HCT116 (cell line): ENCODE data around the gene ATP8B3. TPM values are rescaled to one million over a fixed set of nuclear protein-coding genes. Genes with fewer than 3 reads are reported as not detected.

Source experiments
- ATAC-seq: fragments of 200-7000 bp; cut with Tn5 transposase; 2 replicates; pipeline ENCODE4 v1.9.1; 2020; ENCODE audit warnings: mild to moderate bottlenecking, moderate library complexity
- BruUV-seq: library from RNA; stranded (reverse); fragments of 400-500 nt; replicated peaks from 2 replicates; lab custom pipeline; 2021; lab: Mats Ljungman, UMichigan
- CTCF ChIA-PET: fragments of 300-600 bp; sonication (Branson Sonifier 250); formaldehyde crosslinking; loops from one replicate; lab custom pipeline; 2021; ENCODE audit warnings: antibody characterized with exemption; lab: Charles Lee
- POLR2A ChIA-PET: fragments of 300-600, 350-600 bp; sonication (Branson Sonifier 250); formaldehyde crosslinking; loops from one replicate; lab custom pipeline; 2021; ENCODE audit warnings: antibody characterized with exemption; lab: Charles Lee
- RAD21 ChIA-PET, 2 experiments: fragments of 300-600 bp; sonication (Branson Sonifier 250); formaldehyde crosslinking; loops; one replicate each; lab custom pipeline; 2023; ENCODE audit warnings: low total read pairs in 2 of 2; ENCODE audit not compliant: uncharacterized antibody in 2 of 2, unreplicated experiment in 2 of 2, low non-redundant PET in 1 of 2; lab: Charles Lee
- DNase-seq: peaks from one replicate; pipeline ENCODE4 v3.0.0-alpha.2; 2010; ENCODE audit warnings: low read depth, low spot score
- H2AFZ ChIP-seq: fragments of 200-600 bp; shearing (Covaris generic), sonication (generic); 2 replicates; pipeline ENCODE4 v1.6.1; 2017; ENCODE audit warnings: low read depth, mixed run types, mixed read lengths, antibody characterized with exemption, low read length; ENCODE audit not compliant: poor library complexity, severe bottlenecking
- H3K27ac ChIP-seq: 2 replicates; pipeline ENCODE4 v1.5.1; 2012; ENCODE audit warnings: low read depth, low read length
- H3K27me3 ChIP-seq: fragments of 200-600 bp; sonication (generic); 2 replicates; pipeline ENCODE4 v1.6.1; 2016; ENCODE audit warnings: mixed run types, low read length, mixed read lengths; ENCODE audit not compliant: insufficient read depth
- H3K36me3 ChIP-seq, 2 experiments: fragments of 200-500 bp in 1 of 2; fragments of 200-600 bp in 1 of 2; sonication (Bioruptor generic) in 1 of 2; sonication (generic) in 1 of 2; 2 replicates each; pipeline versions ENCODE4 v1.5.1 to v1.6.1; 2014 to 2016; ENCODE audit warnings: low read length in 2 of 2, inconsistent platforms in 1 of 2, mixed read lengths in 1 of 2, mixed run types in 1 of 2; ENCODE audit not compliant: insufficient read depth in 2 of 2, control insufficient read depth in 1 of 2
- H3K4me1 ChIP-seq, 2 experiments: fragments of 200-600 bp in 1 of 2; sonication (generic) in 1 of 2; 2 replicates each; pipeline versions ENCODE4 v1.5.1 to v1.6.1; 2012 to 2017; ENCODE audit warnings: low read length in 2 of 2, inconsistent platforms in 1 of 2, mild to moderate bottlenecking in 1 of 2, mixed read lengths in 1 of 2, mixed run types in 1 of 2, moderate library complexity in 1 of 2; ENCODE audit not compliant: insufficient read depth in 2 of 2, control insufficient read depth in 1 of 2
- H3K4me2 ChIP-seq: fragments of 200-600 bp; sonication (generic); 2 replicates; pipeline ENCODE4 v1.6.1; 2017; ENCODE audit warnings: mixed run types, low read length, mixed read lengths
- H3K4me3 ChIP-seq, 2 experiments: fragments of 200-600 bp in 1 of 2; sonication (generic) in 1 of 2; replicated peaks in 1 of 2; 2 replicates each; pipeline ENCODE4 v1.5.1; 2011 to 2016; ENCODE audit warnings: low read length in 2 of 2, control low read depth in 1 of 2, low read depth in 1 of 2, mild to moderate bottlenecking in 1 of 2, mixed read lengths in 1 of 2, mixed run types in 1 of 2
- H3K79me2 ChIP-seq: fragments of 200-600 bp; sonication (generic); 2 replicates; pipeline ENCODE4 v1.6.1; 2017; ENCODE audit warnings: mild to moderate bottlenecking, mixed run types, low read length, moderate library complexity, mixed read lengths; ENCODE audit not compliant: insufficient read depth
- H3K9ac ChIP-seq: fragments of 200-600 bp; sonication (generic); 2 replicates; pipeline ENCODE4 v1.6.1; 2016; ENCODE audit warnings: low read length, mixed read lengths
- H3K9me2 ChIP-seq: fragments of 200-600 bp; sonication (generic), shearing (Covaris generic); 2 replicates; pipeline ENCODE4 v1.6.1; 2017; ENCODE audit warnings: mixed run types, mild to moderate bottlenecking, moderate library complexity; ENCODE audit not compliant: insufficient read depth
- H3K9me3 ChIP-seq, 2 experiments: fragments of 200-500 bp in 1 of 2; fragments of 200-600 bp in 1 of 2; sonication (Bioruptor generic) in 1 of 2; sonication (generic) in 1 of 2; 2 replicates each; pipeline ENCODE4 v1.6.1; 2014 to 2017; ENCODE audit warnings: low read length in 2 of 2, mixed read lengths in 2 of 2, inconsistent platforms in 1 of 2, low read depth in 1 of 2, mild to moderate bottlenecking in 1 of 2, mixed run types in 1 of 2, moderate library complexity in 1 of 2; ENCODE audit not compliant: control insufficient read depth in 1 of 2, insufficient read depth in 1 of 2
- H4K20me1 ChIP-seq: fragments of 200-600 bp; sonication (generic), shearing (Covaris generic); 2 replicates; pipeline ENCODE4 v1.6.1; 2017; ENCODE audit warnings: mixed run types, mild to moderate bottlenecking, moderate library complexity; ENCODE audit not compliant: insufficient read depth
- ATF3 ChIP-seq: IDR thresholded peaks from 2 replicates; pipeline ENCODE4 v1.6.1; 2012
- CEBPB ChIP-seq: IDR thresholded peaks from 2 replicates; pipeline ENCODE4 v1.6.1; 2012; ENCODE audit warnings: low read depth
- CTCF ChIP-seq, 3 experiments: fragments of 200-600 bp in 1 of 3; sonication (generic) in 1 of 3; IDR thresholded peaks in 2 of 3; conservative IDR thresholded peaks in 1 of 3; 2 replicates each; pipeline ENCODE4 v1.5.1; 2012 to 2017; ENCODE audit warnings: low read depth in 2 of 3, low read length in 2 of 3, antibody characterized with exemption in 1 of 3, borderline replicate concordance in 1 of 3, control low read depth in 1 of 3, mild to moderate bottlenecking in 1 of 3, mixed read lengths in 1 of 3, mixed run types in 1 of 3, moderate library complexity in 1 of 3; ENCODE audit not compliant: insufficient read depth in 1 of 3
- EZH2phosphoT487 ChIP-seq: fragments of 200-600 bp; IDR thresholded peaks from 2 replicates; pipeline ENCODE4 v1.6.1; 2018; ENCODE audit warnings: antibody characterized with exemption, borderline replicate concordance
- FOSL1 ChIP-seq: IDR thresholded peaks from 2 replicates; pipeline ENCODE4 v1.6.1; 2012; ENCODE audit warnings: low read depth
- JUND ChIP-seq: IDR thresholded peaks from 2 replicates; pipeline ENCODE4 v1.6.1; 2012
- REST ChIP-seq: IDR thresholded peaks from 2 replicates; pipeline ENCODE4 v1.6.1; 2012; ENCODE audit warnings: low read depth
- SIN3A ChIP-seq: IDR thresholded peaks from 2 replicates; pipeline ENCODE4 v1.6.1; 2012; ENCODE audit warnings: low read depth
- ZNF274 ChIP-seq: fragments of 200-500 bp; sonication (Bioruptor generic); IDR thresholded peaks from 2 replicates; pipeline ENCODE4 v1.6.1; 2014; ENCODE audit warnings: mild to moderate bottlenecking, low read depth, low read length, inconsistent platforms
- intact Hi-C: fragments of 100-400 bp; cut with micrococcal nuclease; formaldehyde crosslinking; loops from 2 replicates; pipeline ENCODE4 v1.10.0; 2022
- total RNA-seq: library from RNA; stranded (reverse); gene quantifications from one replicate; pipeline ENCODE4 v1.2.1, GENCODE V29; 2021; ENCODE audit not compliant: unreplicated experiment

The ATP8B3 gene
- total RNA-seq, 1 experiment from 2014 or later, result 17.0 TPM

- H2AFZ ChIP-seq, result no peak overlapping the region
- no peak overlapping the region for H3K4me2 ChIP-seq
- ChIA-PET RAD21 (no interaction called here), POLR2A (no interaction called here)
- peaks cover 0 to 8% of the 10 kb centered on the region in 2 experiments; a peak in 1 of 4 replicates for H3K36me3 ChIP-seq
- H3K27ac ChIP-seq, result no peak overlapping the region; the same call in 1 of the 2 replicates
- no peaks in the 10 kb centered on the region for H3K27me3 ChIP-seq
- H3K9ac ChIP-seq, result no peak overlapping the region
- TF ChIP-seq FOSL1 (no peak), JUND (no peak), REST (no peak), ATF3 (no peak)
- TF ChIP-seq, all 23 proteins: peak for 0
- ATAC-seq (no peak), DNase-seq (no peak)
- CTCF ChIA-PET, result no interaction called here
- H4K20me1 ChIP-seq, result peaks cover 15% of the 10 kb centered on the region; the same call in 1 of the 2 replicates
- H3K79me2 ChIP-seq, result peaks cover 83% of the 10 kb centered on the region
- no TSS peak for BruUV-seq
- no peak overlapping the region for H3K4me3 ChIP-seq
- peaks cover 20 to 29% of the 10 kb centered on the region in 2 experiments for H3K4me1 ChIP-seq
- H3K9me3 ChIP-seq, result no peaks in the 10 kb centered on the region
- intact Hi-C loops, result no loop called here
- H3K9me2 ChIP-seq, result no peaks in the 10 kb centered on the region
Observed at GRCh38 chr19:1845125-1845515, 33.0 kb upstream of the ATP8B3 start.

- Histone ChIP-seq H3K27ac (no peak overlapping the region; the same call in 1 of the 2 replicates), H3K9me3 (no peaks in the 10 kb centered on the region), H4K20me1 (peaks cover 15% of the 10 kb centered on the region; the same call in 1 of the 2 replicates), H3K4me1 (peaks cover 20 to 27% of the 10 kb centered on the region in 2 experiments), H3K36me3 (peaks cover 0 to 8% of the 10 kb centered on the region in 2 experiments; a peak in 1 of 4 replicates), H3K4me3 (no peak overlapping the region), H3K27me3 (no peaks in the 10 kb centered on the region), H3K4me2 (no peak overlapping the region), H2AFZ (no peak overlapping the region), H3K9ac (no peak overlapping the region), H3K9me2 (no peaks in the 10 kb centered on the region), H3K79me2 (peaks cover 86% of the 10 kb centered on the region)
- no peak for ATAC-seq
- ChIA-PET POLR2A (no interaction called here), RAD21 (no interaction called here), CTCF (no interaction called here)
- no peak for DNase-seq
- intact Hi-C loops, result no loop called here
- BruUV-seq, result no TSS peak
- TF ChIP-seq CTCF (IDR thresholded peaks at IDR 0.05 in 2 of 3, conservative IDR thresholded peaks at IDR 0.05 in 1 of 3; ENCODE audit: borderline replicate concordance in 1 of 3, insufficient read depth in 1 of 3, low read depth in 2 of 3, low read length in 2 of 3), result no peak
- no peak for TF ChIP-seq ZNF274
- TF ChIP-seq SIN3A, result no peak
- TF ChIP-seq EZH2phosphoT487, result no peak
- TF ChIP-seq REST, result no peak
- no peak for TF ChIP-seq CEBPB
Observed at GRCh38 chr19:1844513-1845124, 32.5 kb upstream of the ATP8B3 start.
